PC-3 (cell line): ENCODE results near the gene ATP8A1.

ENCODE experiments used
- EZH2phosphoT487 ChIP-seq: fragments of 300-600 bp; sonication (generic); IDR thresholded peaks from 2 replicates; pipeline ENCODE4 v1.6.1; 2018; ENCODE audit warnings: mild to moderate bottlenecking, antibody characterized with exemption, low read length, borderline replicate concordance
- TF ChIP-seq, protein P1 (sequence below): fragments of 300-600 bp; sonication (generic); conservative IDR thresholded peaks from 2 replicates; pipeline ENCODE4 v1.5.1; 2017; ENCODE audit warnings: antibody characterized with exemption, low read depth, mild to moderate bottlenecking, low read length

GRCh38 chr4:42642845-42643615, 13.9 kb downstream of the ATP8A1 start:
- TF ChIP-seq, protein P1, sequence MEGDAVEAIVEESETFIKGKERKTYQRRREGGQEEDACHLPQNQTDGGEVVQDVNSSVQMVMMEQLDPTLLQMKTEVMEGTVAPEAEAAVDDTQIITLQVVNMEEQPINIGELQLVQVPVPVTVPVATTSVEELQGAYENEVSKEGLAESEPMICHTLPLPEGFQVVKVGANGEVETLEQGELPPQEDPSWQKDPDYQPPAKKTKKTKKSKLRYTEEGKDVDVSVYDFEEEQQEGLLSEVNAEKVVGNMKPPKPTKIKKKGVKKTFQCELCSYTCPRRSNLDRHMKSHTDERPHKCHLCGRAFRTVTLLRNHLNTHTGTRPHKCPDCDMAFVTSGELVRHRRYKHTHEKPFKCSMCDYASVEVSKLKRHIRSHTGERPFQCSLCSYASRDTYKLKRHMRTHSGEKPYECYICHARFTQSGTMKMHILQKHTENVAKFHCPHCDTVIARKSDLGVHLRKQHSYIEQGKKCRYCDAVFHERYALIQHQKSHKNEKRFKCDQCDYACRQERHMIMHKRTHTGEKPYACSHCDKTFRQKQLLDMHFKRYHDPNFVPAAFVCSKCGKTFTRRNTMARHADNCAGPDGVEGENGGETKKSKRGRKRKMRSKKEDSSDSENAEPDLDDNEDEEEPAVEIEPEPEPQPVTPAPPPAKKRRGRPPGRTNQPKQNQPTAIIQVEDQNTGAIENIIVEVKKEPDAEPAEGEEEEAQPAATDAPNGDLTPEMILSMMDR = no peak
- TF ChIP-seq EZH2phosphoT487 = no peak
